Measurements from ENCODE around the gene PLXDC1. TPM values are rescaled to one million over a fixed set of nuclear protein-coding genes. Genes with fewer than 3 reads are reported as not detected.

PLXDC1 gene
- total RNA-seq, 1 experiment from 2014 or later, result 2.0 TPM

GRCh38 chr17:39153599-39154051 is 2.2 kb upstream of the PLXDC1 start:
- Histone ChIP-seq H4K8ac (replicated peaks; ENCODE audit: insufficient read length, low read depth, low read length) (no peak overlapping the region), H3K9ac (ENCODE audit: extremely low read depth, insufficient read length, low read length) (peak overlapping the region; percentile 48), H3K4me2 (ENCODE audit: insufficient read depth, insufficient read length, low read length) (peak overlapping the region; percentile 74), H3K27ac (ENCODE audit: insufficient read length, low read depth, low read length) (no peak overlapping the region), H2BK20ac (ENCODE audit: low read depth, low read length, poor library complexity, severe bottlenecking) (no peak overlapping the region), H3K79me2 (ENCODE audit: insufficient read depth, low read length) (no peaks in the 10 kb centered on the region), H3K4me1 (ENCODE audit: insufficient read depth, low read length) (no peaks in the 10 kb centered on the region), H3K23ac (ENCODE audit: insufficient read length, low read depth, low read length) (no peak overlapping the region), H3K9me3 (ENCODE audit: control insufficient read depth, low read depth, low read length) (no peaks in the 10 kb centered on the region), H2AFZ (ENCODE audit: low read length) (peak overlapping the region; percentile 3), H4K5ac (ENCODE audit: insufficient read length, low read depth, low read length) (no peak overlapping the region), H2AK5ac (ENCODE audit: insufficient read length, low read length) (no peak overlapping the region), H4K91ac (ENCODE audit: insufficient read length, low read depth, low read length) (no peak overlapping the region), H2BK12ac (ENCODE audit: insufficient read length, low read depth, low read length) (no peak overlapping the region), H2BK120ac (ENCODE audit: low read depth, low read length, poor library complexity, severe bottlenecking) (no peak overlapping the region), H3K4ac (ENCODE audit: low read depth, low read length) (no peak overlapping the region), H2BK5ac (ENCODE audit: insufficient read length, low read length) (no peak overlapping the region), H3K79me1 (ENCODE audit: insufficient read depth, low read depth, low read length, poor library complexity, severe bottlenecking) (no peaks in the 10 kb centered on the region), H3K14ac (ENCODE audit: insufficient read depth, low read length) (no peak overlapping the region), H3K56ac (ENCODE audit: insufficient read length, low read depth, low read length) (no peak overlapping the region), H2BK15ac (ENCODE audit: low read depth, low read length) (no peak overlapping the region), H3K23me2 (ENCODE audit: insufficient read length, low read depth, low read length, poor library complexity, severe bottlenecking) (peaks cover 17% of the 10 kb centered on the region), H3T11ph (ENCODE audit: low read length) (no peak overlapping the region), H3K18ac (ENCODE audit: insufficient read length, low read depth, low read length) (no peak overlapping the region), H3K27me3 (ENCODE audit: insufficient read depth, low read length) (peaks cover 9% of the 10 kb centered on the region; the same call in 1 of the 2 replicates), H4K20me1 (ENCODE audit: control insufficient read depth, insufficient read depth, insufficient read length) (no peaks in the 10 kb centered on the region)
- Mint-ChIP-seq H3K4me1 (peaks cover 17 to 34% of the 10 kb centered on the region in 2 experiments), H3K4me3 (peak overlapping the region; percentile 94 to 99), H3K9me3 (peaks cover 6 to 9% of the 10 kb centered on the region in 2 experiments; a peak in 3 of 5 replicates), H3K36me3 (ENCODE audit: insufficient read depth in 1 of 3, low read depth in 3 of 3) (peaks cover 0 to 5% (median 0%) of the 10 kb centered on the region in 3 experiments; a peak in 1 of 7 replicates), H3K27me3 (ENCODE audit: low read depth) (peaks cover 48% of the 10 kb centered on the region), H3K27ac (peak overlapping the region; percentile 81 to 96 (median 88); a peak in 6 of 7 replicates)
- DNase-seq, result peak; percentile 92
- WGBS (ENCODE audit: extremely low coverage, insufficient read length, low lambda C conversion rate), result no CpG with 5 or more reads among the region's 16 CpGs
- TF ChIP-seq, protein P1, sequence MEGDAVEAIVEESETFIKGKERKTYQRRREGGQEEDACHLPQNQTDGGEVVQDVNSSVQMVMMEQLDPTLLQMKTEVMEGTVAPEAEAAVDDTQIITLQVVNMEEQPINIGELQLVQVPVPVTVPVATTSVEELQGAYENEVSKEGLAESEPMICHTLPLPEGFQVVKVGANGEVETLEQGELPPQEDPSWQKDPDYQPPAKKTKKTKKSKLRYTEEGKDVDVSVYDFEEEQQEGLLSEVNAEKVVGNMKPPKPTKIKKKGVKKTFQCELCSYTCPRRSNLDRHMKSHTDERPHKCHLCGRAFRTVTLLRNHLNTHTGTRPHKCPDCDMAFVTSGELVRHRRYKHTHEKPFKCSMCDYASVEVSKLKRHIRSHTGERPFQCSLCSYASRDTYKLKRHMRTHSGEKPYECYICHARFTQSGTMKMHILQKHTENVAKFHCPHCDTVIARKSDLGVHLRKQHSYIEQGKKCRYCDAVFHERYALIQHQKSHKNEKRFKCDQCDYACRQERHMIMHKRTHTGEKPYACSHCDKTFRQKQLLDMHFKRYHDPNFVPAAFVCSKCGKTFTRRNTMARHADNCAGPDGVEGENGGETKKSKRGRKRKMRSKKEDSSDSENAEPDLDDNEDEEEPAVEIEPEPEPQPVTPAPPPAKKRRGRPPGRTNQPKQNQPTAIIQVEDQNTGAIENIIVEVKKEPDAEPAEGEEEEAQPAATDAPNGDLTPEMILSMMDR (conservative IDR thresholded peaks at IDR 0.05), result no peak
